K562 (cell line): Measurements from ENCODE around the gene PDE6C. TPM values are rescaled to one million over a fixed set of nuclear protein-coding genes. Genes with fewer than 3 reads are reported as not detected.

Source experiments
- ATAC-seq: fragments of 200-7000 bp; cut with Tn5 transposase; 3 replicates; pipeline ENCODE4 v1.9.1; 2020; ENCODE audit warnings: moderate library complexity
- BruUV-seq: library from RNA; stranded (reverse); fragments of 400-500 nt; replicated peaks from 2 replicates; lab custom pipeline; 2021; lab: Mats Ljungman, UMichigan
- CTCF ChIA-PET: fragments of 300-600 bp; formaldehyde crosslinking; extraction: SDS; loops from one replicate; lab custom pipeline; 2021; ENCODE audit warnings: low intra/inter-chr PET ratio; lab: Yijun Ruan, JAX
- POLR2A ChIA-PET: fragments of 300-600, 350-650 bp; sonication (Branson Sonifier 250); formaldehyde crosslinking; extraction: SDS; loops from one replicate; lab custom pipeline; 2021; ENCODE audit warnings: antibody characterized with exemption, inconsistent platforms; lab: Yijun Ruan, JAX
- DNase-seq, 4 experiments: peaks; one replicate each; pipeline versions ENCODE4 v3.0.0 to v3.0.0-alpha.2; 2011 to 2018; ENCODE audit warnings: low spot score in 3 of 4, mixed read lengths in 3 of 4; ENCODE audit errors: extremely low read depth in 1 of 4
- FAIRE-seq: peaks from 2 replicates; lab custom pipeline; 2011; peaks lifted over from hg19 to GRCh38; lab: Jason Lieb, UNC
- H2AFZ ChIP-seq: 2 replicates; pipeline ENCODE4 v1.6.0; 2011; ENCODE audit warnings: low read depth, low read length, control low read depth, inconsistent platforms
- H3K27ac ChIP-seq: fragments of 200-600 bp; 3 replicates; pipeline ENCODE4 v1.8.0; 2011; ENCODE audit warnings: low read depth, mild to moderate bottlenecking, control low read depth, inconsistent platforms, low read length, moderate library complexity, mixed read lengths; ENCODE audit errors: extremely low read depth
- H3K27me3 ChIP-seq, 2 experiments: fragments of 300-600 bp in 1 of 2; 2 replicates in 1 of 2; 3 replicates in 1 of 2; pipeline versions ENCODE4 v1.6.0 to v1.8.0; 2011; ENCODE audit warnings: inconsistent platforms in 2 of 2, low read length in 2 of 2, mild to moderate bottlenecking in 1 of 2, mixed read lengths in 1 of 2, moderate library complexity in 1 of 2; ENCODE audit not compliant: control insufficient read depth in 2 of 2, insufficient read depth in 2 of 2
- H3K36me3 ChIP-seq: fragments of 300-600 bp; 3 replicates; pipeline ENCODE4 v1.8.0; 2011; ENCODE audit warnings: mild to moderate bottlenecking, low read length, inconsistent platforms; ENCODE audit not compliant: control insufficient read depth, insufficient read depth
- H3K4me1 ChIP-seq, 2 experiments: fragments of 200-600 bp in 1 of 2; replicated peaks in 1 of 2; 2 replicates in 1 of 2; 3 replicates in 1 of 2; pipeline versions ENCODE4 v1.5.1 to v1.8.0; 2011; ENCODE audit warnings: inconsistent platforms in 2 of 2, low read length in 2 of 2, mild to moderate bottlenecking in 1 of 2, mixed read lengths in 1 of 2, moderate library complexity in 1 of 2; ENCODE audit not compliant: control insufficient read depth in 2 of 2, insufficient read depth in 2 of 2
- H3K4me2 ChIP-seq: 2 replicates; pipeline ENCODE4 v1.6.1; 2011; ENCODE audit warnings: low read length, control low read depth, inconsistent platforms, mixed read lengths; ENCODE audit not compliant: insufficient read depth
- H3K4me3 ChIP-seq: fragments of 200-600 bp; sonication (generic), shearing (Covaris generic); 2 replicates; pipeline ENCODE4 v1.5.1; 2016; ENCODE audit warnings: control low read depth, inconsistent platforms
- H3K79me2 ChIP-seq: fragments of 200-600 bp; 3 replicates; pipeline ENCODE4 v1.8.0; 2011; ENCODE audit warnings: low read length, inconsistent platforms; ENCODE audit not compliant: control insufficient read depth, insufficient read depth
- H3K9ac ChIP-seq, 2 experiments: 2 replicates each; pipeline versions ENCODE4 v1.6.0 to v1.6.1; 2011; ENCODE audit warnings: low read depth in 2 of 2, low read length in 2 of 2, control low read depth in 1 of 2, inconsistent platforms in 1 of 2, mild to moderate bottlenecking in 1 of 2, mixed read lengths in 1 of 2; ENCODE audit not compliant: insufficient read depth in 1 of 2
- H3K9me1 ChIP-seq: one replicate; pipeline ENCODE4 v1.6.0; 2011; ENCODE audit warnings: inconsistent platforms, mild to moderate bottlenecking, low read length, moderate library complexity; ENCODE audit not compliant: control insufficient read depth, insufficient read depth
- H3K9me3 ChIP-seq: replicated peaks from 2 replicates; pipeline ENCODE4 v1.5.1; 2011; ENCODE audit warnings: low read depth, low read length, inconsistent platforms; ENCODE audit not compliant: control insufficient read depth, insufficient read depth
- H4K20me1 ChIP-seq: replicated peaks from 2 replicates; pipeline ENCODE4 v1.6.1; 2011; ENCODE audit warnings: low read length, inconsistent platforms, mixed read lengths; ENCODE audit not compliant: control insufficient read depth, insufficient read depth
- CREB1 ChIP-seq, 2 experiments: sonication (generic) in 1 of 2; formaldehyde crosslinking in 1 of 2; IDR thresholded peaks; 2 replicates each; pipeline versions ENCODE4 v1.6.1 to v1.8.0; 2012 to 2022; ENCODE audit warnings: inconsistent platforms in 1 of 2, mild to moderate bottlenecking in 1 of 2, missing genetic modification reagents in 1 of 2, moderate library complexity in 1 of 2
- CXXC5 ChIP-seq: fragments of 250-450 bp; sonication (Bioruptor Pico); IDR thresholded peaks from 2 replicates; pipeline ENCODE4 v1.8.0; 2022; ENCODE audit warnings: inconsistent platforms, mild to moderate bottlenecking, moderate library complexity
- DMBX1 ChIP-seq: fragments of 250-450 bp; sonication (Bioruptor Pico); IDR thresholded peaks from 2 replicates; pipeline ENCODE4 v1.8.0; 2022; ENCODE audit warnings: inconsistent platforms, mild to moderate bottlenecking, moderate library complexity, borderline replicate concordance
- HNRNPLL ChIP-seq: fragments of 200-400 bp; formaldehyde crosslinking; IDR thresholded peaks from 2 replicates; pipeline ENCODE4 v1.6.1; 2017; ENCODE audit warnings: low read length, low read depth, mild to moderate bottlenecking; ENCODE audit not compliant: poor library complexity, severe bottlenecking
- JUNB ChIP-seq: fragments of 450-650 bp; formaldehyde crosslinking; conservative IDR thresholded peaks from 2 replicates; pipeline ENCODE4 v1.4.0; 2020; ENCODE audit warnings: mild to moderate bottlenecking
- MEIS2 ChIP-seq: fragments of 450-650 bp; IDR thresholded peaks from 2 replicates; pipeline ENCODE4 v1.6.1; 2014; ENCODE audit warnings: mild to moderate bottlenecking; ENCODE audit not compliant: partially characterized antibody
- PRMT5 ChIP-seq: sonication (generic); formaldehyde crosslinking; IDR thresholded peaks from 2 replicates; pipeline ENCODE4 v1.5.0; 2020; ENCODE audit warnings: missing genetic modification reagents
- ZNF253 ChIP-seq: fragments of 250-450 bp; sonication (Bioruptor Pico); conservative IDR thresholded peaks from 2 replicates; pipeline ENCODE4 v1.6.1; 2021; ENCODE audit warnings: mild to moderate bottlenecking
- ZNF780A ChIP-seq: fragments of 250-450 bp; sonication (Bioruptor Pico); IDR thresholded peaks from 2 replicates; pipeline ENCODE4 v1.5.0; 2021; ENCODE audit warnings: mild to moderate bottlenecking
- WGBS: fragments of 100-300 bp; shearing (Covaris generic); methylation state at CpG from one replicate; pipeline ENCODE4 v1.1.6; 2016; ENCODE audit warnings: low coverage, mixed read lengths; ENCODE audit not compliant: insufficient coverage; ENCODE audit errors: missing lambda C conversion rate; 5-methylcytosine and 5-hydroxymethylcytosine counted together
- in situ Hi-C: fragments of 300-500 bp; cut with MboI; formaldehyde crosslinking; loops from 4 replicates; pipeline ENCODE4 v1.15.0; 2018; ENCODE audit warnings: inconsistent platforms, mixed read lengths
- intact Hi-C: fragments of 100-400 bp; cut with micrococcal nuclease; formaldehyde crosslinking; loops from 2 replicates; pipeline ENCODE4 v1.14.2; 2022
- polyA plus RNA-seq, 8 experiments: library from polyadenylated mRNA; depleted of rRNA in 4 of 8; stranded (reverse) in 5 of 8; unstranded in 3 of 8; fragments of >200 nt; fragmentation: Nextera tagmentation in 2 of 8; fragmentation: Illumina TruSeq in 1 of 8; extraction: Ambion mirVana in 2 of 8; extraction: Trizol in 1 of 8; gene quantifications; 2 replicates each; pipeline versions ENCODE4 v1.2.1 to v1.2.3, GENCODE V29; 2011 to 2014; ENCODE audit warnings: inconsistent platforms in 1 of 8, missing spikeins in 1 of 8
- total RNA-seq, 7 experiments: library from RNA; depleted of rRNA in 6 of 7; stranded (reverse); fragments of >200 nt in 6 of 7; fragmentation: Illumina TruSeq in 2 of 7; extraction: Trizol in 2 of 7; gene quantifications; 2 replicates each; pipeline versions ENCODE4 v1.2.1 to v1.2.3, GENCODE V29; 2011 to 2021; ENCODE audit warnings: low replicate concordance in 1 of 7
- TF ChIP-seq, protein P1 (sequence below): fragments of 250-450 bp; sonication (Bioruptor Pico); IDR thresholded peaks from 2 replicates; pipeline ENCODE4 v1.4.0; 2020; ENCODE audit warnings: mild to moderate bottlenecking, moderate library complexity

PDE6C gene
- total and polyA plus RNA-seq, 9 of the 15 experiments (the other 6 are each of a cell fraction or from before 2014, with no cell fraction given): not detected

- BruUV-seq: no TSS peak
- no peak overlapping the region for H3K9ac ChIP-seq
- H3K27me3 ChIP-seq: peaks cover 0 to 5% of the 10 kb centered on the region in 2 experiments; a peak in 2 of 5 replicates
- 2% methylated on average over 10 of the region's 15 CpGs for WGBS
- POLR2A ChIA-PET: no interaction called here
- DNase-seq: no peak
- no peak overlapping the region for H3K4me2 ChIP-seq
- H3K9me3 ChIP-seq: no peaks in the 10 kb centered on the region
- H3K27ac ChIP-seq: no peak overlapping the region
- H3K4me3 ChIP-seq: no peak overlapping the region
- CTCF ChIA-PET: no interaction called here
- no peaks in the 10 kb centered on the region for H4K20me1 ChIP-seq
- no peaks in the 10 kb centered on the region for H3K4me1 ChIP-seq
- in situ Hi-C loops: no loop called here
- H3K79me2 ChIP-seq: no peaks in the 10 kb centered on the region
- H3K36me3 ChIP-seq: no peaks in the 10 kb centered on the region
- intact Hi-C loops: no loop called here
- TF ChIP-seq ZNF780A (CRISPR knock-in tag) (no peak), ZNF253 (CRISPR knock-in tag) (no peak), CREB1 (IDR thresholded peaks at IDR 0.05) (no peak), CREB1 (CRISPR knock-in tag; IDR thresholded peaks at IDR 0.05) (no peak), HNRNPLL (no peak)
- no peak for FAIRE-seq
- no peaks in the 10 kb centered on the region for H3K9me1 ChIP-seq
- ATAC-seq: no peak
- no peak overlapping the region for H2AFZ ChIP-seq
These were observed 18.6 kb downstream of the PDE6C start for GRCh38 chr10:93630625-93631557.

DNA sequence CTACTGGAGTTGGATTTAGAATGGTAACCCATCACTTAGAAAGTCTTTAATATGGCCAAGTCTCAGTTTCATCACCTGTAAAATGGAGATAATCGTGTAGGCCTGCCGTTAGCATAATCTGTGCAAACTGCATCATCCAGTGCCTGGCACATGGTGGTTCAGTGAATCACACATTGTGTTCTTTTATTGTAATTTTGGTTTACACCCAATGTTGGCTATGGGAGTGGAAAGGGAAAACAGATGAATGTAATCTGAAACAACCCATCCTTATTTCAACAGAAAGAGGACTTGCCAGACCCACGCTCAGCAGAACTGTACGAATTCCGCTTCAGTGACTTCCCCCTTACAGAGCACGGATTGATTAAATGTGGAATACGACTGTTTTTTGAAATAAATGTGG is 27.5 kb downstream of the PDE6C start:
- in situ Hi-C loops: no loop called here
- CTCF ChIA-PET: no interaction called here
- TF ChIP-seq JUNB (CRISPR knock-in tag) (no peak), PRMT5 (CRISPR knock-in tag) (no peak), DMBX1 (CRISPR knock-in tag) (no peak), CXXC5 (CRISPR knock-in tag) (no peak), MEIS2 (no peak)
- TF ChIP-seq, protein P1, sequence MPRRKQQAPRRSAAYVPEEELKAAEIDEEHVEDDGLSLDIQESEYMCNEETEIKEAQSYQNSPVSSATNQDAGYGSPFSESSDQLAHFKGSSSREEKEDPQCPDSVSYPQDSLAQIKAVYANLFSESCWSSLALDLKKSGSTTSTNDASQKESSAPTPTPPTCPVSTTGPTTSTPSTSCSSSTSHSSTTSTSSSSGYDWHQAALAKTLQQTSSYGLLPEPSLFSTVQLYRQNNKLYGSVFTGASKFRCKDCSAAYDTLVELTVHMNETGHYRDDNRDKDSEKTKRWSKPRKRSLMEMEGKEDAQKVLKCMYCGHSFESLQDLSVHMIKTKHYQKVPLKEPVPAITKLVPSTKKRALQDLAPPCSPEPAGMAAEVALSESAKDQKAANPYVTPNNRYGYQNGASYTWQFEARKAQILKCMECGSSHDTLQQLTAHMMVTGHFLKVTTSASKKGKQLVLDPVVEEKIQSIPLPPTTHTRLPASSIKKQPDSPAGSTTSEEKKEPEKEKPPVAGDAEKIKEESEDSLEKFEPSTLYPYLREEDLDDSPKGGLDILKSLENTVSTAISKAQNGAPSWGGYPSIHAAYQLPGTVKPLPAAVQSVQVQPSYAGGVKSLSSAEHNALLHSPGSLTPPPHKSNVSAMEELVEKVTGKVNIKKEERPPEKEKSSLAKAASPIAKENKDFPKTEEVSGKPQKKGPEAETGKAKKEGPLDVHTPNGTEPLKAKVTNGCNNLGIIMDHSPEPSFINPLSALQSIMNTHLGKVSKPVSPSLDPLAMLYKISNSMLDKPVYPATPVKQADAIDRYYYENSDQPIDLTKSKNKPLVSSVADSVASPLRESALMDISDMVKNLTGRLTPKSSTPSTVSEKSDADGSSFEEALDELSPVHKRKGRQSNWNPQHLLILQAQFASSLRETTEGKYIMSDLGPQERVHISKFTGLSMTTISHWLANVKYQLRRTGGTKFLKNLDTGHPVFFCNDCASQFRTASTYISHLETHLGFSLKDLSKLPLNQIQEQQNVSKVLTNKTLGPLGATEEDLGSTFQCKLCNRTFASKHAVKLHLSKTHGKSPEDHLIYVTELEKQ (CRISPR knock-in tag): no peak

More for the DNA sequence above, 27.5 kb downstream of the PDE6C start:
- no peak for ATAC-seq
- POLR2A ChIA-PET: no interaction called here
- WGBS: 1% methylated on average over 5 of the region's 7 CpGs
- Histone ChIP-seq H3K27ac (no peak overlapping the region), H3K79me2 (no peaks in the 10 kb centered on the region), H4K20me1 (no peaks in the 10 kb centered on the region), H3K4me1 (no peaks in the 10 kb centered on the region), H3K4me3 (no peak overlapping the region), H3K4me2 (no peak overlapping the region), H3K9me1 (no peaks in the 10 kb centered on the region), H3K9me3 (no peaks in the 10 kb centered on the region), H2AFZ (no peak overlapping the region), H3K9ac (no peak overlapping the region), H3K27me3 (no peaks in the 10 kb centered on the region; a peak in 2 of 5 replicates), H3K36me3 (no peaks in the 10 kb centered on the region)
- FAIRE-seq: no peak
- DNase-seq: no peak
- BruUV-seq: no TSS peak
- intact Hi-C loops: no loop called here
